HG02973 (cell line): Measurements from ENCODE around the gene GBX1.

Experiments used
- ATAC-seq: cut with Tn5 transposase; IDR thresholded peaks from one replicate; pipeline ENCODE4 v1.9.1; 2021; ENCODE audit warnings: moderate library complexity; ENCODE audit not compliant: unreplicated experiment

Gene GBX1

DNA sequence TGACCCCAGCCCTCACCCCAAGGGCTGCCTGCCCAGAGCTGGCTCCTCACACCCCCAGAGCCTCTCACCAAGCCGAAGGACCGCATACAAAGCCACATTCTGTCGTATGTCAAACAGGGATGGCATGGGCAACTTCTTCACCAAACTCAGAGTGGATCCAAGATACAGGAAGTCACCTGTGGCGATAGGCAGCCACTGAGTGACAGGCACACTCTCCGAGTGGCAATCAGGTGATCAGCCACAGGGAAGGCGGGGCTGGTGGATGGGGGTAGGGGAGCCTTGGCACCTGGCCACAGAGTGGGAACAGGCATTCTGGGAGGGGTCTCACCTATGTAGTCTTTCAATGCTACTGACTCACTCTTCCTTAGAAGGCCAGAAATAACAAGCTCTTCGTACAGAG lies 26.7 kb upstream of the GBX1 start:
- no peak for ATAC-seq

DNA sequence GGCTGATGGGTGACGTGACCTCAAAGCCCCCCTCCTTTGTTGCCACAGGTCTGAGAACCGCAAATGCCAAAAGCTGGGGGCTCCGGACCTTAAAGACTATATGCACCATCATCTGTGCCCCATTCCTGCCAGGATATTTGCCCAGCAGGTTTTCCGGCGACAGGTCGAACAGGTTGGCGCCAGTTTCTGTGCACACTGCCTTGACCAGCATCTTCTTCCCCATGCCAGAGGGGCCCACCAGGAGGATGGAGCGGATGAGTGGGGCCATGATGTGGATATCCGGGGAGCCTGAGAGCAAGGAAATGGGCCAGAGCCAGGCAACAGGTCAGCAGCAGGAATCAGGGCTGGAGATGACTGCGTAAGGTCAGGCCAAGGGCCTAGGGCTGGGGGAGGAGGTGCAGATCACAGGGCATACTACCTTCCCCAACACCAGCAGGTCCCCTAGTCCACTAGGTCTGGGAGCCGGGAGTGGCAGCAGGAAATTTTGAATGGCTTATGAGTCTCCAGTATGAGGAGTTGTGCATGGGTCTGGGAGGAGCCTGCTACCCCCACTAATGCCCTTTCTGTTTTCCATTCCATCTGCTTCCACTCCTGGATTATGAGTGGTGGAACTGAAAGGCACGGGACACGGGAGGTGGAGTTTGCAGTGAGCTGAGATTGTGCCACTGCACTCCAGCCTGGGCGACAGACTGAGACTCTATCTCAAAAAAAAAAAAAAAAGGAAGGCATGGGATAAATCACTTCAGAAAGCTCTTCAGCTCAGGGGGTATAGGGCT lies 25.9 kb upstream of the GBX1 start:
- ATAC-seq: no peak

DNA sequence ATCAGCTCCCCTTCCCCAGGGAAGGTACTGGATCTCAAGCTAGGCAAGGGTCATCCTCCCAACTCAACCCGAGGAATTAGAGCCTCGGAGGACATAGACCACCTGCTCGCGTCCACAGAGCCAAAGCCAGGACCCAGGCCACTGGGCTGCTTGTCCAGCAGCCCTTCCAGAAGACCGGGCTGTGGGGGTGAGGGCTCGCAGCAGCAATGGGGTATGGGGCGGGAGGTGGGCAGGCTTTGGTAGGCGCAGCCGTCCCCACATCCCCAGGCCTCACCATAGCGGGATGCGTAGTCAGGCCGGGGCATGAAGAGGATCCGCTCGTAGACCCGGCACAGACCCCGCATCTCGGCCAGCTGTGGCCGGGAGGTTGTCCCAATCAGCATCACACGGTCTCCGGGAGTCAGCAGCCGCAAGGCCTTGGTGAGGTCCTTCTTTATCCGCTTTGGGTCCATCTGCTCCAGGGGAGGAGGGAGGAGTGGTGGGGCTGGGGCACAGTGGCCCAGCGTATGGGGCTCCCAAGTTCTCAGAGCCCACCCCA lies 24.6 kb upstream of the GBX1 start:
- ATAC-seq: no peak

DNA sequence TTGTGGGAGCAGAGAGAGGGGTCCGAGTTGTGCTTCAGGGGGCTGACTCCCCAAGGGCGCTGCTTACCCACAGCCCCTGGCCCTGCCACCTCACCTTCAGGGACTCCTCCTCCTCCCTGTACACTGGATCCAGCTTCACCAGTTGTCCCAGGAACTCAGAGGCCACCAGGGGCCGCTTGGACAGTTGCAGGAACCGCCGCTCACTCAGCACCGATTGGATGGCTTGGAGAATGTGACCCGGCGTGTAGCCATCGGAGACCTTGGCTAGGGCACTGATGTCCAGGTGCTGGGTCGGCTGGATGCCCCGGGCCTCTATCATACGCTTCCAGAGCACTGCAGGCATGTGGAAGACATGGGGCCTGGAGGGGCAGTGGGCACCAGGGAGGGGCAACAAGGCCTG lies 24.1 kb upstream of the GBX1 start:
- ATAC-seq: no peak

DNA sequence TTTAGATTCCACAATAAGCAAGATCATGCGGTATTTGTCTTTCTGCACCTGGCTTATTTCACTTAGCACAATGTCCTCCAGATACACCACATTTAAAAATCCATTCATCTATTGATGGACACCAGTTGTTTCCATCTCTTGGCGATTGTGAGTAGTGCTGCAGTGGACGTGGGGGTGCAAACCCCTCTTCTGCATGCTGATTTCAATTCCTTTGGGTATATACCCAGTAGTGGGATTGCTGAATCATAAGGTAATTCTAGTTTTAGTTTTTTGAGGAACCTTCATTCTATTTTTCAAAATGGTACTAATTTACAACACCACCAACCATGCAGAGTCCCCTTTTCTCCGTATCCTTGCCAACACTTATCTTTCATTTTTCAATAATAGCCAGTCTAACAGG lies 21.5 kb upstream of the GBX1 start:
- no peak for ATAC-seq

DNA sequence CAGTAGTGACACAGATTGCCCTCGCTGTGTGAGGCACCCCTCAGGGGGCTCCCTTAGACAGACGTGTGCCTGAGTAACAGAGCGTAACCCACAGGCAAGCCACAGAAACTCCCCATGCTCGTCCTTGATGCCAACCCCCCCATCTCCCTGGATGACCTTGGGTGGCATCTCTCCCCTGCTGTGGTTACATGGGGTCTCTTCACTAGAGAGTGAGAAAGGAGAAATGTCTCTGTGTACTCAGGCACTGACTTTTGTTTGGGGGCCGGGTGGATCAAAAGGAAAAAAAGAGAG lies 20.7 kb upstream of the GBX1 start:
- no peak for ATAC-seq

DNA sequence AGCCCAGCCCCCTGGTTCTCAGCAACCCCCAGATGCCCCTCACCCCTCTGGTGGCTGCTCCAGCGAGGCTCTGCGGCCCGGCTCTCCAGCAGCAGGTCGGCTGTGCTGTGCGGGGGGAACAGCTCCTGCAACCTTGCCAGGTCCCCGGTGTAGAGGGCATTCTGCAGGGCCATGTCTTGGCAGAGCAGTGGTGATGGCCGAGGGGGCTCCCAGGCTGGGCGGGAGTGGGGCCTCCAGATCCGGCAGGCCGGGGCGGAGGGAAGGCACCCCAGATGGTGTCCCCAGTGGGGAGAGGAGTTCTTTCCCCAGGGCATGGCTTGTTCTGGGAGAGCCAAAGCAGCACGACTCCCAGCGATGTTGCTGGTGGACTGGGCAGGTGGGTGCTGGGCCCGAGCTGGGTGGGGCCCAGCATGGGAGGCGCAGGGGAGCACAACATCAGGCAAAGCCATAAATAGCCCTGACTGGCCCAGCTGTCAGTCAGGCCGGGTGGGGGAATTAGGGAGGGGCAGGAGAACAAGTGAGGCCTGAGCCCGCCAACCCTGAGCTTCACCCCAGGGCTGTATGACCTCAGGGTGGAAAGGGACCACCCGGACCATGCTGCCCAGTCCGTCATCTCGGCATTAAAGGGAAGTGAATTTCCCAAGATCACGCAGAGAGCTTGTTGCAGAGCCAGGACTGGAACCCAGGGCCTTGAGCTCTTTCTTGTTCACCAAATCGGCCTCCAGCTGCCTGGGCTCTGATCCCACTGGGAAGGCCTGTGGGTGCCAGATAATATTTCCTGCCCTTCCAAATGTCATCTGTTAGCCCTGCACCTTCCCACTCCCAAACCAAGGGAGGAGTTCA lies 20.1 kb upstream of the GBX1 start:
- no peak for ATAC-seq

DNA sequence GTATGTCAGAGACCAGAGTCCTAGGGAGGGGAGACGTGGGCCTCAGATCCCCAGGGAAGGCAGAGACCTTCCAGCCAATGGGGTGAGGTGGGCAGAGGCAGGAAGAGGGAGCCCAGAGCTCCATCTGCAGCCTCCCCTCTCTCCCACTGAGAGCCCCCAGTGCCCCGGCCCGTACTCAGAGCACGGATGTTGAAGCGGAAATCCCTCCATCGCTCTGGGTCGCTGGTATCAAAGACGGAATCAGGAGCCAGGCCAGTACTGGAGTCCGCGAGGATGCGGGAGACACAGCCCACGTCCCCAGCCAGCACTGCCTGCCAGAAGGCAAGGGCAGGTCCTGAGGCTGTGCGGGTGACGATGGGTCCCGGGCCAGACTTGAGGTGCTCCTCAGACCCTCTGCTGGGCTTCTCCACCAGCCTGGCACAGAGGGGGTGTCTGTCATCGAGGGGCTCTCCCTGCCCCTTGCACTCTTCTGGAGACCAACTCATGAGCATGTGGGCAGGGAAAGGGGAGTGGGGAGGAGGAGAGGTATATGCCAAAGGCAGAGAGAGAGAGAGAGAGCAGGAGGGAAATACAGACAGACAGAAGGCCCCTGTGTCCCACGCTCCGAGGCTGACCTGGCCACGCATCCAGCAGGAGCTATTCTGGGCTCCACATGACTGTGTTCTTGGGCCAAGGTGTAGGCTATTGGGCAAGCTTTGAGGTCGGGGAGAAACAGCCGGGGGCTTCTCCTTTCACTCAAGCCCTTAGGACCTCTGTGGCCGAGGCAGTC lies 19.3 kb upstream of the GBX1 start, which contains the start of gene ASB10:
Gene ASB10 (minus strand): TSS at position 611 of the 769 bp plus-strand sequence. CDS start 120 bp downstream, at position 491.
- no peak for ATAC-seq

DNA sequence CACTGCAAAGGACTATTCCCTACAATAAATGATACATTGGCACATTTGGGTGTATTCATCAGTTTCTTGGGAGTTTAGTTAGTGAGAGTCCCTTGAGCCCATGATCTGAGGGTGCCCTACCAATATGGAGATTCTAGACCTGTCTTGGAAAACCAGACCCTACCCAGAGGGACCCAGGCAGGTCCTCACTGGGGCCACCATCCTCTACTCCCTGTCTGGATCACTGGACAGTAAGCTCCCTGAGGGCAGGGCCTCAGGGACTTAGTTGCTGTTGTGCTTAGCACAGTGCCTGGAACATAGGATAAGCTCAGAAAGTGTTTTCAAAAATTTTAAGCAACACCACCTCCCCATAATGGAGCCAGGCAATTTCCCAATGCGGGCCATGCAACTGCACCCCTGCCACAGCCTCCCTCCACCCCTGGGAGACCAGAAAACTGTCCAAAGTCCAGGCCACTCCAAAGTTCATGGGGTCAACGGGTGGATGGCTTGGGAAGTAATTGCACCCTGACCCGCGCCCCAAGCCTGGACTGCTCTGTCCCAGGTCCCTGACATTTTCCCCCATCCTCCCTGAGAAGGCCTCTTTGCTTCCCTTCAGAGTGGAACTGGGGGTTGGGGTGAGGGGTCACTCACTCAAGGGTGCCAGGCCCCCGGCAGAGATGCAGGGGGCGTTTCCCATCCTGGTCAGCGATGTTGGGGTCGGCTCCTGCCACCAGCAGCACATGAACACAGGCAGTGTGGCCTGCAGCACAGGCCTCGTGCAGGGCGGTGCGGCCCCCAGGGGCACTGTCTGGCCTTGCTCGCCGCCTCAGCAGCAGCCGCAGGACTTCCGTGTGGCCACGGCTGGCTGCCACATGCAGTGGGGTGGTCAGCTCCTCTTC lies 18.5 kb upstream of the GBX1 start:
- ATAC-seq: no peak

DNA sequence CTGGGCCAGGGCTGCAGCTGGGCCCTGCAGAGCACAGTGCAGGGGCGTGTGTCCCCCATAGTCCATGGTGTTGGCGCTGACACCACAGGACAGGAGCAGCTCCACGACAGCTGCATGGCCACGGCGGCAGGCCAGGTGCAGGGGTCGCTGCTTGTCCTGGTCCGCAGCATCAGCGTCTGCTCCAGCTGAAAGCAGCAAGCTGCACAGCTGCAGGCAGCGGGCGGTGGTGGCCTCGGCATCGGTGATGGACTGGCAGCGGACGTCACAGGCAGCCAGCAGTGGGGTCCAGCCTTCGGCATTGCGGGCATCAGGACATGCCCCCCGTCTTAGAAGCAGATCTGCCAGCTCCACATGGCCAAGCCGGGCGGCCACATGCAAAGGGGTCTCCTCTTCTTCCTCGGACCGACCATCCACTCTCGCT lies 13.5 kb upstream of the GBX1 start:
- no peak for ATAC-seq

DNA sequence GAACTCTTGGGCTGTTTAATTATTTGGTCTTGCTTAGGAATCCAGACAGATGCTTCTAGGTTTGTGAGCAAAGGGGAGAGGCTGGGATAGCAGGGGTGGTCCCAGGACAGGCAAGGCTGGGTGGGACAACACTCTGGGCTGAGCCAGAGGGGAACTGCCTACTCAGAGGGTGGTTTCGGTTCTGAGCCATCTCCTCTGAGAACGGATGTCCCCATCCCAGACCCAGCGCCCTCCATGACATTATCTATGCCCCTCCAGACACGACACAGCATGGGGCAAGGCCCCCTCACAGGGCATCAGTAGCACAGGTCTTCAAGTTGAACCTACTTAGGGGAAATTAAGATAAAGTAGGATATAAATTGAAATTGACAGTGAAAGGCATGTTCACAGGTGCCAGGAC lies 12.5 kb upstream of the GBX1 start:
- ATAC-seq: no peak

DNA sequence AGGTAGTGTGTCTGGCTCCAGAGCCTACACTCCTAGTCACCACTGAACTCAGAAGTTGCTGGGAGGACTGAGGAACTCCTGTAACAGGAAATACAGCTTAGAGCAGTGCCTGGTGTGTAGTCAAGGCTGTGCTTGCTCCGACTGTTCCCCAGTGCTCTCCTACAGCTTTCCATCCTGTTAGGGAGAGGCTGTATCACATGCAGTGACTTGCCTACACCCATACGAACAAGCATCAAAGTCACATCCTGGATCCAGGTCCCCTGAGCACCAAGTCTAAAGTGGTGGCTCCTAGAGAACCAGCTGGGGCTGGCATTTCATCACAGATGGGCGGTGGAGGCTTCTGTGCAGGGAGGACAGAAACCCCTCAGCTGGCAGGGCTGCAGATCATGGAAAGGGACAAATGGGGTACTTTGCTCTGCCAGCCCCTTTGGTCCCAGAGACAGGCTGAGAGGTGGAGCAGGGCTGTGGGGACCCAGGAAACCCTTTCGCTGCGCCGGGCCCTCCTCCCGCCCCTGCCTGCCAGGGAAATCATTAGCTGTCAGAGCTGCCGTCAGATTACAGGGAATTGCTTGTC lies 11.9 kb upstream of the GBX1 start:
- ATAC-seq: no peak

DNA sequence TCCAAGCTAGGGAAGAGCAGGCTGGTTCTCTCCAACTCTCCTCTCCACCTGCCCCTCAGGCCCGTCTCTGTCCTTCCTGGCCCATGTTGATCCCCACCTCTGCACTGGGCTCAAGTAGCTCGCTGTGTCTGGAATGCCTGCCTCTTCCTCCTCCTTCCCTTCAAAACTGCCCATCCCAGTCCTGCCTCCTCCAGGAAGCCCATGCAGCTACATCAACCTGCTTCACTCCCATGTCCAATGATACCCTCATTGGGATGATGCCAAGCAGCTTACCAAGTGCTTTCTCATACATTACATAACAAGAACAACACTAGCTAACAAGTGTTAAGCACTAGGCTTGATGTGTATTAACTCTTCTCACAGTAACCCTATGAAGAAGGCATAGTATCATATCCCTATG lies 11.3 kb upstream of the GBX1 start:
- ATAC-seq: no peak

DNA sequence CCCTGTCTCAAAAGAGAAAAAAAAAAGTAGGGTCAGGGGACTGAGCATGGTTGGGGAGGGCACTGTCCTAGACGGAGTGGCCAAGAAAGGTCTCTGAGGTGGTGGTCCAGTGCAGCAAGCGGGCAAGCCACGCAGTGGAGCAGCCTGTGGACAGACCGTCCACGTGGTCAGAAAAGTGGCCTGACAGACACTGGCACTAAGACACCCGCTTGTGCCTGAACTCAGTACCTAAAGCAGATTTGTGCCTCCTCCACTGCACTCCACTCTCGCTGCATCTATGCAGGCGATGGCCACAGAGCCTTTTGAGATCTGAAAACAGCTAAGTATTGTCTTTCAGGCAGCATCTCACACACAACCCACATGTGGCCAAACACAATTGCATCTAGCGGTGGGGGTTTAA lies 10.7 kb upstream of the GBX1 start:
- ATAC-seq: no peak

DNA sequence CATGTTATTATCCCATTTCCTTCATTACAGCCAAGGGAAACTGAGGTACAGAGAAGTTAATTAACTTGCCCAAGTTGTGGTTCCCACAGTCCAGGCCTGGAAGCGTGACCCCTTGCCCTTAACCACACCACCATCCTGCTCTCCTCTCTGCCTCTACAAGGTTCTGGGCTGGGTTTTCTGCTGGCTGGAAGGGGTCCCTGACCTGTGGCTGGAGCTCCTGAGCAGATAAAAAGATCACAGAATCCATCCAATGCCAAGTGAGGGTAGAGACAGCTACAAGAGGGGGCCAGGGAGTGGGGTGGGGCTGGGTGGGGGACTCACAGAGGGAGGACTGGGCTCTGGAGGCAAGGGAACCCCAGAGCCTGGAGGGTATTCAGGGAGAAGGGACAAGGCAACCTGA lies 9.8 kb upstream of the GBX1 start:
- no peak for ATAC-seq

DNA sequence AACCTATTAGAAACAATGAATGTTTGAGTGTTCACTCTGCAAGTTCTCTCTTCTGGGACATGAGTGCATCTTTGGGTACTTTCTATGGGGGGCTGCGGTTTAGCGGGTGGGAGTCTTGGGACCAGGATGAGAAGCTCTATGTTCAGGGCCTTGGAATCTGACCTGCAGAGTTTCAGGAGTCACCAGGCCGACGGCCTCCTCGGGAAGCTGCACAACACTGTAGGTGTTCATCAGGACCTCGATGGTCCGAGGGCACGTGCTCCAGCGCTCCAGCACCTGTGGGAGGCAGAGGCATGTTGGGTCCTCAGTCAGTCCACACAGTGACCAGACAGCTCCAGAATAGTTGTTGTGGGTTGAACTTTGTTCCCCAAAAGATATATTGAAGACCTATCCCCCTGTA lies 8.9 kb upstream of the GBX1 start:
- ATAC-seq: no peak

DNA sequence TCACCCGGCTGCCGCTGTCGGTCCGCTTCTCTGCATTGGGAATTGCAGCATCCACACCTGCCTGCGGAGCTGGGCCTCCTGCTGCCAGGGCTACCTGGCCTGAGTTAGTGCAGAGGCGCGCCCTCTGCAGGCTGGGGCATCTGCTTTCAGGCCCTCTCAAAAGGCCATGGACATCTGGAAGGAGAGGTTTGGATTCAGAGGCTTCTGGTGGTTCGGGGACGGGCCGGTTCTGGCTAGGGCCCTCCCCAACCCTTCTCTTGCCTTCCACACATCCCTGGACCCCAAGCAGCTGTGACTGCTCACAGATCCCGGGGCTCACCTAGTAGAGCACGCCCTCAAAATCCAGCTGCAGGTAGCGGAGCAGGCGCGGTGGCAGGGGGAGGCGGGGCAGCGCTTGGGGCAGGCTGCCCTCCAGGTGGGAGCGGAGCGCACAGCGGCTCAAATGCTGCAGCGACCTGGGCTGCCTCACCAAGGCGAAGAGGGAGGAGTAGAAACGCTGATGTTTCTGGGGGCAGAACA lies 8.4 kb upstream of the GBX1 start:
- ATAC-seq: no peak

DNA sequence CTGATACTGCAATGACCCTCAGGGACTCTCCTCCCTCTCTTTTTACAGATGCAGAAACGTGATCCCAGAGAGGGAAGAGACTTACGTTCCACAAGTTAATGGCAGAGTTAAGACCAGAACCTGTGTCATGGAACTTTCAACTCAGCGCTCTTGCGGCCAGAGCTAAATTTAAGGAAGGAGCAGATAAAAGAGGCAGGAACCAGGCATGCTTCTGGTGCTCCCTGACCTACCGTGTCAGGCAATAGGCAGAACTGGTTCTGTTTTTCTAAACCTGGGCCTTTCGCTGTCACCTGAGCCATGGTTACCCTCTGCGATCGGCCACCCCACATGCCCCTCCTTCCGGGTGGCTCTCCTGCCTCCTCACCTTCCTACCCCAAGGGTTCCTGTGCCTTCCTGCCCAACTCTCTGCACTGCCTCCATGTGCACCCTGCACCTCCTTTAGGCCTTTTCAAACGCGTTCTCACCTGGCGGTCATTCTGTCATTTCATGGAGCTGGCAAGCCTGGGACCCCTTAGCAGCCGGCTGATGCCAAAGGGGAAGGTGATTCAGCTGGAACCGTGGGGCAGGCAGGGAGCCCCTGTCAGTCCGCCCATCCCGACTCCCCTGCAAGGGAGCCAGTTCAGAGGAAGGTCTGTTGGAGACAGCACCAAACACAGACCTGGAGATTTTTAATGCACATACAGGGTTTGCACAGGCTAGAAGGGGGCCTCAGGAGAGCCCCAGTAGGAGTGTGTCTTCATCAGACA lies 7.7 kb upstream of the GBX1 start:
- no peak for ATAC-seq
